Gastrocnemius medialis (tissue), 4 donors: ENCODE results near the gene NEO1.

ENCODE experiments used
- POLR2A ChIP-seq, 2 donors: fragments of 450-650 bp; IDR thresholded peaks; one replicate each; pipeline ENCODE4 v1.6.1; 2017; ENCODE audit warnings: antibody characterized with exemption in 2 of 2, mild to moderate bottlenecking in 2 of 2, moderate library complexity in 2 of 2
- TF ChIP-seq, protein P1 (sequence below), 5 experiments: fragments of 450-650 bp in 3 of 5; fragments of 200-600 bp in 2 of 5; sonication (generic) in 2 of 5; IDR thresholded peaks in 4 of 5; conservative IDR thresholded peaks in 1 of 5; 1 replicate in 4 of 5; 2 replicates in 1 of 5; pipeline ENCODE4 v1.5.1; 2016 to 2019; ENCODE audit warnings: antibody characterized with exemption in 5 of 5, mild to moderate bottlenecking in 3 of 5, moderate library complexity in 3 of 5

DNA sequence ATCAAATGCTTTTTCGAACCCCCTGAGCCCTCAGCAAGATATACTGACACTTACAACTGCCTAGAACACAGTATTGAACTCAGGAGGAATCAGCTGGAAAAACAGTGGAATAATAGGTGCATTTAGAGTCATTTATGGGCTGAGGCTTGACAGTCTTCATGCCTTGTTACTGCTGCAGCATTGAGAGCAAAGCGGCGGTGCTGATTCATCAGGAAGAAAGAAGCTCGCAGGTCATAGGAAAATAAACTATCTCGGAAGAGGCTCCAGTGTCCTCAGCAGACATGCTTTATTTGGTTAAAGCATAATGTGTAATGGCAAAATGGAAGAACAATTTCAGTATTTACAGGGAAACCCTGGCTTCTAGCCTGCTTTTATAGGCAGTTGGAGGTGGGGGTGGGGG lies 30.1 kb upstream of the NEO1 start:
- TF ChIP-seq, protein P1, sequence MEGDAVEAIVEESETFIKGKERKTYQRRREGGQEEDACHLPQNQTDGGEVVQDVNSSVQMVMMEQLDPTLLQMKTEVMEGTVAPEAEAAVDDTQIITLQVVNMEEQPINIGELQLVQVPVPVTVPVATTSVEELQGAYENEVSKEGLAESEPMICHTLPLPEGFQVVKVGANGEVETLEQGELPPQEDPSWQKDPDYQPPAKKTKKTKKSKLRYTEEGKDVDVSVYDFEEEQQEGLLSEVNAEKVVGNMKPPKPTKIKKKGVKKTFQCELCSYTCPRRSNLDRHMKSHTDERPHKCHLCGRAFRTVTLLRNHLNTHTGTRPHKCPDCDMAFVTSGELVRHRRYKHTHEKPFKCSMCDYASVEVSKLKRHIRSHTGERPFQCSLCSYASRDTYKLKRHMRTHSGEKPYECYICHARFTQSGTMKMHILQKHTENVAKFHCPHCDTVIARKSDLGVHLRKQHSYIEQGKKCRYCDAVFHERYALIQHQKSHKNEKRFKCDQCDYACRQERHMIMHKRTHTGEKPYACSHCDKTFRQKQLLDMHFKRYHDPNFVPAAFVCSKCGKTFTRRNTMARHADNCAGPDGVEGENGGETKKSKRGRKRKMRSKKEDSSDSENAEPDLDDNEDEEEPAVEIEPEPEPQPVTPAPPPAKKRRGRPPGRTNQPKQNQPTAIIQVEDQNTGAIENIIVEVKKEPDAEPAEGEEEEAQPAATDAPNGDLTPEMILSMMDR (IDR thresholded peaks at IDR 0.05 in 4 of 5, conservative IDR thresholded peaks at IDR 0.05 in 1 of 5): no peak
- TF ChIP-seq POLR2A (IDR thresholded peaks at IDR 0.05): no peak
